Glomerular visceral epithelial cell (primary cell): ENCODE results near the gene ACOT12.
"Not testable (repeated sequence)": the region's sequence is repeated elsewhere in the genome, so short reads cannot be mapped to it uniquely, and the experiment has no call there.

Experiments used
- DNase-seq: peaks from one replicate; pipeline ENCODE4 v3.0.0-alpha.2; 2016; ENCODE audit errors: extremely low spot score

Gene ACOT12

GRCh38 chr5:81344736-81345135, 49.2 kb downstream of the ACOT12 start:
- no peak for DNase-seq

GRCh38 chr5:81338213-81338612, 55.7 kb downstream of the ACOT12 start:
- DNase-seq, result not testable (repeated sequence)

- DNase-seq, result no peak
These were observed 56.1 kb downstream of the ACOT12 start for GRCh38 chr5:81337803-81338202.

- no peak for DNase-seq
These were observed 57.4 kb downstream of the ACOT12 start for GRCh38 chr5:81336556-81336955.

GRCh38 chr5:81335946-81336345, 58.0 kb downstream of the ACOT12 start:
- no peak for DNase-seq

- no peak for DNase-seq
These were observed 59.5 kb downstream of the ACOT12 start for GRCh38 chr5:81334304-81335061.

GRCh38 chr5:81326554-81326953, 67.4 kb downstream of the ACOT12 start:
- no peak for DNase-seq

GRCh38 chr5:81317536-81317935, 76.4 kb downstream of the ACOT12 start:
- DNase-seq, result no peak

- no peak for DNase-seq
These were observed 77.4 kb downstream of the ACOT12 start for GRCh38 chr5:81316571-81316970.

GRCh38 chr5:81315830-81316229, 78.1 kb downstream of the ACOT12 start:
- no peak for DNase-seq

- no peak for DNase-seq
These were observed 78.6 kb downstream of the ACOT12 start for GRCh38 chr5:81315336-81315735.

- DNase-seq, result no peak
These were observed 79.4 kb downstream of the ACOT12 start for GRCh38 chr5:81314581-81314980.

GRCh38 chr5:81313686-81314085, 80.2 kb downstream of the ACOT12 start:
- DNase-seq, result no peak

GRCh38 chr5:81313278-81313677, 80.7 kb downstream of the ACOT12 start:
- no peak for DNase-seq

- DNase-seq, result no peak
These were observed 83.4 kb downstream of the ACOT12 start for GRCh38 chr5:81310402-81311063.

GRCh38 chr5:81308836-81309235, 85.1 kb downstream of the ACOT12 start:
- no peak for DNase-seq

GRCh38 chr5:81305785-81306184, 88.1 kb downstream of the ACOT12 start:
- no peak for DNase-seq

- DNase-seq, result peak; percentile 13
These were observed 90.4 kb downstream of the ACOT12 start for GRCh38 chr5:81303563-81303962.

- DNase-seq, result no peak
These were observed 91.3 kb downstream of the ACOT12 start for GRCh38 chr5:81302596-81302995.

- DNase-seq, result peak; percentile 94
These were observed 92.5 kb downstream of the ACOT12 start, which contains the start of gene ZCCHC9 for GRCh38 chr5:81301271-81302015. Gene ZCCHC9, plus strand, starts transcription at chr5:81301587. Its CDS starts 3,171 bp downstream, at chr5:81304758.

GRCh38 chr5:81300921-81301270, 93.0 kb downstream of the ACOT12 start:
- no peak for DNase-seq

GRCh38 chr5:81297531-81297930, 96.4 kb downstream of the ACOT12 start:
- DNase-seq, result no peak

- not testable (repeated sequence) for DNase-seq
These were observed 99.9 kb downstream of the ACOT12 start for GRCh38 chr5:81294021-81294420.
